ENCODE measurements around the gene BMERB1. TPM values are rescaled to one million over a fixed set of nuclear protein-coding genes. Genes with fewer than 3 reads are reported as not detected.
"Not testable (repeated sequence)": the region's sequence is repeated elsewhere in the genome, so short reads cannot be mapped to it uniquely, and the experiment has no call there.

BMERB1 gene
- total RNA-seq, 2 donors from 2014 or later, result 6.3 to 10.4 TPM

DNA sequence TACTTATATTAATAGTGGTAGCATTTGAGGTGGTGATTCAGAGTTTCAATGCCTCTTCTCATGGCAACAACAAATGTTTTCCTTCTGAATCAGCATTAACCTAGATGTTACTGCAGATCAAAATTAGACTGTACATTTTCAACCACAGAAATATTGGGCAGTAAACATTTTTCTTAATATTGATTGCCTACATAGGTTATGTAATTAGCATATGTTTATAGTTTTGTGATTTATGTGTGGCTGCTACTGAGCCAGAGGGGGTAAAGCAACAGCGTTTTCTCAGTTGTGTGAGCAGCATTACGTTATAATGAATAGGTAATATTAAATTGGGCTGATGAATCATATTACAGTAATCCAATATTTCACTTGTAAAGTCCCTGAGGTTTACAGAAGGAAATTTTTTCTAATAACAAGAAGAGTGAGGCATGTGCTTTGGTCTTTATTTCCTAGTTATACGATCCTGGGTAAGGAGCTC lies 18.8 kb upstream of the BMERB1 start:
- H3K4me3 Mint-ChIP-seq, result no peak overlapping the region
- H3K9me3 Mint-ChIP-seq, result no peaks in the 10 kb centered on the region
- H3K36me3 ChIP-seq (ENCODE audit: control insufficient read depth, insufficient read depth, low read length), result no peaks in the 10 kb centered on the region
- no peak overlapping the region for H3K9ac ChIP-seq (ENCODE audit: extremely low read depth, low read length, poor library complexity, severe bottlenecking)
- no peaks in the 10 kb centered on the region for H3K36me3 Mint-ChIP-seq (ENCODE audit: low read depth)
- no peak overlapping the region for H3K27ac ChIP-seq (ENCODE audit: low read depth, low read length)
- H3K27ac Mint-ChIP-seq, result no peak overlapping the region
- no peaks in the 10 kb centered on the region for H3K4me1 Mint-ChIP-seq
- no peaks in the 10 kb centered on the region for H3K27me3 Mint-ChIP-seq (ENCODE audit: insufficient read depth)
- no peaks in the 10 kb centered on the region for H3K9me3 ChIP-seq (ENCODE audit: control insufficient read depth, low read length)
- H3K27me3 ChIP-seq (ENCODE audit: control insufficient read depth, insufficient read depth, low read length, poor library complexity, severe bottlenecking), result no peaks in the 10 kb centered on the region
- H3K4me1 ChIP-seq (ENCODE audit: control insufficient read depth, insufficient read depth, low read length), result no peaks in the 10 kb centered on the region
- no peak overlapping the region for H3K4me3 ChIP-seq (ENCODE audit: low read length)
- TF ChIP-seq, protein P1, sequence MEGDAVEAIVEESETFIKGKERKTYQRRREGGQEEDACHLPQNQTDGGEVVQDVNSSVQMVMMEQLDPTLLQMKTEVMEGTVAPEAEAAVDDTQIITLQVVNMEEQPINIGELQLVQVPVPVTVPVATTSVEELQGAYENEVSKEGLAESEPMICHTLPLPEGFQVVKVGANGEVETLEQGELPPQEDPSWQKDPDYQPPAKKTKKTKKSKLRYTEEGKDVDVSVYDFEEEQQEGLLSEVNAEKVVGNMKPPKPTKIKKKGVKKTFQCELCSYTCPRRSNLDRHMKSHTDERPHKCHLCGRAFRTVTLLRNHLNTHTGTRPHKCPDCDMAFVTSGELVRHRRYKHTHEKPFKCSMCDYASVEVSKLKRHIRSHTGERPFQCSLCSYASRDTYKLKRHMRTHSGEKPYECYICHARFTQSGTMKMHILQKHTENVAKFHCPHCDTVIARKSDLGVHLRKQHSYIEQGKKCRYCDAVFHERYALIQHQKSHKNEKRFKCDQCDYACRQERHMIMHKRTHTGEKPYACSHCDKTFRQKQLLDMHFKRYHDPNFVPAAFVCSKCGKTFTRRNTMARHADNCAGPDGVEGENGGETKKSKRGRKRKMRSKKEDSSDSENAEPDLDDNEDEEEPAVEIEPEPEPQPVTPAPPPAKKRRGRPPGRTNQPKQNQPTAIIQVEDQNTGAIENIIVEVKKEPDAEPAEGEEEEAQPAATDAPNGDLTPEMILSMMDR (conservative IDR thresholded peaks at IDR 0.05), result no peak
- no peak for DNase-seq
- WGBS, 2 experiments (ENCODE audit: insufficient coverage in 1 of 2, insufficient read length in 1 of 2), result 100% methylated on average over 1 of the region's 3 CpGs; no CpG with 5 or more reads in 1 of the 2 experiments

DNA sequence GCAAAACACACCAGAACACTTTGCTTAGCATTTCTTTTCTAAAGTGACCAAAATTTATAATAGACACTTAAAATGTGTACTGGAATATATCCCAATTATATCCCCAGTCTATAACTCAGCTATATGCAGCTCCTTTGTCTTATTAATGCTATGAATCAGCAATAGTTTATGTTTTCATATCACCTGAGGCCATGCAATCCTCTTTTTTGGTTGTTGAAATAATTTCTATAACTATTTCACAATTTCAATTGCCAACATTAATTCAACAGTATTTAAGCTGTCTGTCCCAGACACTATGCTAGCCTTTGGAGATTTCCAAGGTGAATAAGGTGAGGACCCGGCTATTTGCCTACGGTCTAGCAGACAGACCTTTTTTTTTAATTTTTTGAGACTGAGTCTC lies 17.2 kb upstream of the BMERB1 start:
- Histone ChIP-seq H3K9ac (ENCODE audit: extremely low read depth, low read length, poor library complexity, severe bottlenecking) (no peak overlapping the region), H3K9me3 (ENCODE audit: control insufficient read depth, low read length) (no peaks in the 10 kb centered on the region), H3K4me1 (ENCODE audit: control insufficient read depth, insufficient read depth, low read length) (no peaks in the 10 kb centered on the region), H3K27me3 (ENCODE audit: control insufficient read depth, insufficient read depth, low read length, poor library complexity, severe bottlenecking) (no peaks in the 10 kb centered on the region), H3K4me3 (ENCODE audit: low read length) (no peak overlapping the region), H3K27ac (ENCODE audit: low read depth, low read length) (no peak overlapping the region), H3K36me3 (ENCODE audit: control insufficient read depth, insufficient read depth, low read length) (no peaks in the 10 kb centered on the region)
- TF ChIP-seq, protein P1 (conservative IDR thresholded peaks at IDR 0.05), result no peak
- H3K4me3 Mint-ChIP-seq, result no peak overlapping the region
- H3K27ac Mint-ChIP-seq, result no peak overlapping the region
- no peaks in the 10 kb centered on the region for H3K27me3 Mint-ChIP-seq (ENCODE audit: insufficient read depth)
- H3K36me3 Mint-ChIP-seq (ENCODE audit: low read depth), result no peaks in the 10 kb centered on the region
- 98 to 100% methylated on average over 2 of the region's 2 CpGs for WGBS, 2 experiments (ENCODE audit: insufficient coverage in 1 of 2, insufficient read length in 1 of 2)
- no peaks in the 10 kb centered on the region for H3K4me1 Mint-ChIP-seq
- H3K9me3 Mint-ChIP-seq, result no peaks in the 10 kb centered on the region
- no peak for DNase-seq

DNA sequence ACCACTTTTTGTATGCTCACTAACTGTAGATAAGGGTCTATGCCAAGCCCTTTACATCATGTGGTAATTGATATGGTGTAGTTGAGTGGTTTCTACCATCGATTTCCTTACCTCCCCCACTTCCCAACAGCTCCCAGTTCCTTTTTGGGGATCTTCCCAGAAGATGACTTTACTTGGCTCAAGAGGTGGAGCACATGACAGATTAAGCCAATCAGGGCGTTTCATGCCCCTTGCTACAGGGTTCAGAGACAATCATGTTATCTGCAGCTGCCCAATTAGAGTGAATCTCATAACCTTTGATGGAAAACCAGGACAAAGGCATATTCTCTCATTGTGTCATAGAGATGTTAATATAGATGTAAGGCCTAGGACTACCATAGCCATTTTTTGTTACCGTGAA lies 16.2 kb upstream of the BMERB1 start:
- Histone ChIP-seq H3K27ac (ENCODE audit: low read depth, low read length) (no peak overlapping the region), H3K9ac (ENCODE audit: extremely low read depth, low read length, poor library complexity, severe bottlenecking) (no peak overlapping the region), H3K4me3 (ENCODE audit: low read length) (no peak overlapping the region), H3K36me3 (ENCODE audit: control insufficient read depth, insufficient read depth, low read length) (no peaks in the 10 kb centered on the region), H3K4me1 (ENCODE audit: control insufficient read depth, insufficient read depth, low read length) (no peaks in the 10 kb centered on the region), H3K27me3 (ENCODE audit: control insufficient read depth, insufficient read depth, low read length, poor library complexity, severe bottlenecking) (no peaks in the 10 kb centered on the region), H3K9me3 (ENCODE audit: control insufficient read depth, low read length) (no peaks in the 10 kb centered on the region)
- H3K9me3 Mint-ChIP-seq, result no peaks in the 10 kb centered on the region
- no peaks in the 10 kb centered on the region for H3K27me3 Mint-ChIP-seq (ENCODE audit: insufficient read depth)
- TF ChIP-seq, protein P1 (conservative IDR thresholded peaks at IDR 0.05), result no peak
- no peaks in the 10 kb centered on the region for H3K36me3 Mint-ChIP-seq (ENCODE audit: low read depth)
- 76 to 87% methylated on average over 2 to 3 of the region's 3 CpGs for WGBS, 2 experiments (ENCODE audit: insufficient coverage in 1 of 2, insufficient read length in 1 of 2)
- DNase-seq, result no peak
- no peak overlapping the region for H3K4me3 Mint-ChIP-seq
- no peak overlapping the region for H3K27ac Mint-ChIP-seq
- H3K4me1 Mint-ChIP-seq, result no peaks in the 10 kb centered on the region

DNA sequence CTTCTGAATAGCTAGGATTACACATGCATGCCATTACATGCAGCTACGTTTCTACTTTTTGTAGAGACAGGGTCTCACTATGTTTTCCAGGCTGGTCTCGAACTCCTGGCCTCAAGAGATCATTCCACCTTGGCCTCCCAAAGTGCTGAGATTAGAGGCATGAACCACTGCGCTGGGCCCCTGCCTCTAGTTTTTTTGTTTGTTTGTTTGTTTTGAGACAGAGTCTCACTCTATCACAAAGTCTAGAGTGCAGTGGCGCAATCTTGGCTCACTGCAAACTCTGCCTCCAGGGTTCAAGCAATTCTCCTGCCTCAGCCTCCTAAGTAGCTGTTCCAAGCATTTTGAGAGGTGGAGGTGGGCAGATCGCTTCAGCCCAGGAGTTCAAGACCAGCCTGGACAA lies 12.7 kb upstream of the BMERB1 start:
- not testable (repeated sequence) for DNase-seq; H3K36me3 Mint-ChIP-seq (ENCODE audit: low read depth); H3K4me3 Mint-ChIP-seq; H3K4me3 ChIP-seq (ENCODE audit: low read length); H3K27me3 Mint-ChIP-seq (ENCODE audit: insufficient read depth); H3K27ac ChIP-seq (ENCODE audit: low read depth, low read length); H3K9ac ChIP-seq (ENCODE audit: extremely low read depth, low read length, poor library complexity, severe bottlenecking); H3K27me3 ChIP-seq (ENCODE audit: control insufficient read depth, insufficient read depth, low read length, poor library complexity, severe bottlenecking); H3K9me3 ChIP-seq (ENCODE audit: control insufficient read depth, low read length); H3K36me3 ChIP-seq (ENCODE audit: control insufficient read depth, insufficient read depth, low read length); H3K27ac Mint-ChIP-seq; H3K9me3 Mint-ChIP-seq; H3K4me1 ChIP-seq (ENCODE audit: control insufficient read depth, insufficient read depth, low read length); H3K4me1 Mint-ChIP-seq
- WGBS, 2 experiments (ENCODE audit: insufficient coverage in 1 of 2, insufficient read length in 1 of 2), result 87 to 88% methylated on average over 4 of the region's 5 CpGs
